ENCODE measurements around the gene HIVEP1.

GRCh38 chr6:12096342-12096741, 84.2 kb downstream of the HIVEP1 start:
- TF ChIP-seq CTCF (IDR thresholded peaks at IDR 0.05; ENCODE audit: low read depth, low read length), result no peak
- TF ChIP-seq EZH2phosphoT487 (IDR thresholded peaks at IDR 0.05; ENCODE audit: low read depth), result no peak
